Astrocyte (in vitro differentiated cells and primary cell): ENCODE measurements around the gene IGFBP2.

Source experiments
- EZH2 ChIP-seq: IDR thresholded peaks from 2 replicates; pipeline ENCODE4 v1.6.1; 2012; ENCODE audit warnings: mild to moderate bottlenecking, low read length, inconsistent platforms; ENCODE audit not compliant: insufficient read depth
- TF ChIP-seq, protein P1 (sequence below): IDR thresholded peaks from 2 replicates; pipeline ENCODE4 v1.5.1; 2011; ENCODE audit warnings: low read depth, mild to moderate bottlenecking, inconsistent platforms, low read length, moderate library complexity; ENCODE audit not compliant: insufficient read depth

DNA sequence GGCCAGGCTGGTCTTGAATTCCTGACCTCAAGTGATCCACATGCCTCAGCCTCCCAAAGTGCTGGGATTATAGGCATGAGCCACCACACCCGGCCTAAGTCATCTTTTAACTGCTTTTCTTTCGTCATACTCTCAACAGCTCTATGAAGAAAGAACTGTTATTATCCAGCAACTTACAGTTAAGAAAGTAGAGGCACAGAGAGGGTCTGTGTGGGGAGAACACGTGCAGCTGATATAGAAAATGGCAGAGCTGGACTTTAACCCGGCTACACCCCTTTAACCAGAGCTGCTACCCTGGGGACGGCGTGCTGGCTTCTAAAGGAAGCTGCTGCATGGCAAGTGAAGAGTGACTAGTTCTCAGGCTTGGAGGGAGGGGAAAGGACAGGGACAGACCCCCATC lies 25.5 kb downstream of the IGFBP2 start:
- TF ChIP-seq, protein P1, sequence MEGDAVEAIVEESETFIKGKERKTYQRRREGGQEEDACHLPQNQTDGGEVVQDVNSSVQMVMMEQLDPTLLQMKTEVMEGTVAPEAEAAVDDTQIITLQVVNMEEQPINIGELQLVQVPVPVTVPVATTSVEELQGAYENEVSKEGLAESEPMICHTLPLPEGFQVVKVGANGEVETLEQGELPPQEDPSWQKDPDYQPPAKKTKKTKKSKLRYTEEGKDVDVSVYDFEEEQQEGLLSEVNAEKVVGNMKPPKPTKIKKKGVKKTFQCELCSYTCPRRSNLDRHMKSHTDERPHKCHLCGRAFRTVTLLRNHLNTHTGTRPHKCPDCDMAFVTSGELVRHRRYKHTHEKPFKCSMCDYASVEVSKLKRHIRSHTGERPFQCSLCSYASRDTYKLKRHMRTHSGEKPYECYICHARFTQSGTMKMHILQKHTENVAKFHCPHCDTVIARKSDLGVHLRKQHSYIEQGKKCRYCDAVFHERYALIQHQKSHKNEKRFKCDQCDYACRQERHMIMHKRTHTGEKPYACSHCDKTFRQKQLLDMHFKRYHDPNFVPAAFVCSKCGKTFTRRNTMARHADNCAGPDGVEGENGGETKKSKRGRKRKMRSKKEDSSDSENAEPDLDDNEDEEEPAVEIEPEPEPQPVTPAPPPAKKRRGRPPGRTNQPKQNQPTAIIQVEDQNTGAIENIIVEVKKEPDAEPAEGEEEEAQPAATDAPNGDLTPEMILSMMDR, result no peak
- TF ChIP-seq EZH2, result no peak
